ENCODE results near the gene GFI1B. TPM values are rescaled to one million over a fixed set of nuclear protein-coding genes. Genes with fewer than 3 reads are reported as not detected.

Gene GFI1B
- total RNA-seq, 1 donor from 2014 or later = not detected

DNA sequence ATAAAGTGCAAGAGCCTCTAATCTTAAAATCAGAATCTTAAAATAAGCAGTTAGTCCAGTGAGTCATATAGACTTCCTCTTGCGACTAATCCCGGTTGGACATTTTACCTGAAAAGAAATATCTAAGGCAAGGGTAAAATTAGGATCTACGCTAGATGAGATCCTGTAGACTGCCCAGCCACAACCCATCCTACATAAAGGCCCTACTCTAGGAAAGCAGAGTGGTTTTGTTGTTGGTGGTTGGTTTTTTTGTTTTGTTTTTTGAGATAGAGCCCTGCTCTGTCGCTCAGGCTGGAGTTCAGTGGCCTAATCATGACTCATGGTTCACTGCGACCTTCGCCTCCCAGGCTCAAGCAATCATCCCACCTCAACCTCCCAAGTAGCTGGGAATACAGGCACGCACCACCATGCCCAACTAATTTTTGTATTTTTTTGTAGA lies 41.0 kb upstream of the GFI1B start:
- Mint-ChIP-seq H3K27me3 (ENCODE audit: low read depth, unreplicated experiment) (no peaks in the 10 kb centered on the region), H3K36me3 (ENCODE audit: low read depth, unreplicated experiment) (peaks cover 4% of the 10 kb centered on the region), H3K27ac (ENCODE audit: unreplicated experiment) (no peak overlapping the region), H3K9me3 (ENCODE audit: unreplicated experiment) (no peaks in the 10 kb centered on the region), H3K4me1 (ENCODE audit: low read depth, unreplicated experiment) (peaks cover 7% of the 10 kb centered on the region), H3K4me3 (ENCODE audit: unreplicated experiment) (no peak overlapping the region)
- no peak overlapping the region for H3K9ac ChIP-seq (ENCODE audit: low read length)
- FAIRE-seq (no peak), DNase-seq (ENCODE audit: low read depth) (no peak)
- H2AFZ ChIP-seq (ENCODE audit: low read depth, low read length) = no peak overlapping the region
- no peaks in the 10 kb centered on the region for H3K27me3 ChIP-seq (ENCODE audit: insufficient read depth, low read length)
- H3K27ac ChIP-seq (ENCODE audit: low read depth, low read length) = no peak overlapping the region
- peaks cover 78% of the 10 kb centered on the region for H3K79me2 ChIP-seq (ENCODE audit: insufficient read depth, low read length)
- no peak overlapping the region for H3K4me3 ChIP-seq (ENCODE audit: insufficient read depth, low read depth, low read length)
- peak overlapping the region; percentile 15 for H3K4me2 ChIP-seq (ENCODE audit: low read length)
- peaks cover 4% of the 10 kb centered on the region for H3K4me1 ChIP-seq (ENCODE audit: insufficient read depth, low read length)
- TF ChIP-seq EZH2 (IDR thresholded peaks at IDR 0.05; ENCODE audit: insufficient read depth, low read length) = no peak
- TF ChIP-seq, protein P1, sequence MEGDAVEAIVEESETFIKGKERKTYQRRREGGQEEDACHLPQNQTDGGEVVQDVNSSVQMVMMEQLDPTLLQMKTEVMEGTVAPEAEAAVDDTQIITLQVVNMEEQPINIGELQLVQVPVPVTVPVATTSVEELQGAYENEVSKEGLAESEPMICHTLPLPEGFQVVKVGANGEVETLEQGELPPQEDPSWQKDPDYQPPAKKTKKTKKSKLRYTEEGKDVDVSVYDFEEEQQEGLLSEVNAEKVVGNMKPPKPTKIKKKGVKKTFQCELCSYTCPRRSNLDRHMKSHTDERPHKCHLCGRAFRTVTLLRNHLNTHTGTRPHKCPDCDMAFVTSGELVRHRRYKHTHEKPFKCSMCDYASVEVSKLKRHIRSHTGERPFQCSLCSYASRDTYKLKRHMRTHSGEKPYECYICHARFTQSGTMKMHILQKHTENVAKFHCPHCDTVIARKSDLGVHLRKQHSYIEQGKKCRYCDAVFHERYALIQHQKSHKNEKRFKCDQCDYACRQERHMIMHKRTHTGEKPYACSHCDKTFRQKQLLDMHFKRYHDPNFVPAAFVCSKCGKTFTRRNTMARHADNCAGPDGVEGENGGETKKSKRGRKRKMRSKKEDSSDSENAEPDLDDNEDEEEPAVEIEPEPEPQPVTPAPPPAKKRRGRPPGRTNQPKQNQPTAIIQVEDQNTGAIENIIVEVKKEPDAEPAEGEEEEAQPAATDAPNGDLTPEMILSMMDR (IDR thresholded peaks at IDR 0.05; ENCODE audit: insufficient read depth, low read depth, low read length) = no peak
- no peaks in the 10 kb centered on the region for H3K36me3 ChIP-seq (ENCODE audit: insufficient read depth, low read length)
- peaks cover 82% of the 10 kb centered on the region for H4K20me1 ChIP-seq (ENCODE audit: insufficient read depth, low read length)
- H3K9me3 ChIP-seq (ENCODE audit: insufficient read depth, low read depth, low read length) = no peaks in the 10 kb centered on the region

DNA sequence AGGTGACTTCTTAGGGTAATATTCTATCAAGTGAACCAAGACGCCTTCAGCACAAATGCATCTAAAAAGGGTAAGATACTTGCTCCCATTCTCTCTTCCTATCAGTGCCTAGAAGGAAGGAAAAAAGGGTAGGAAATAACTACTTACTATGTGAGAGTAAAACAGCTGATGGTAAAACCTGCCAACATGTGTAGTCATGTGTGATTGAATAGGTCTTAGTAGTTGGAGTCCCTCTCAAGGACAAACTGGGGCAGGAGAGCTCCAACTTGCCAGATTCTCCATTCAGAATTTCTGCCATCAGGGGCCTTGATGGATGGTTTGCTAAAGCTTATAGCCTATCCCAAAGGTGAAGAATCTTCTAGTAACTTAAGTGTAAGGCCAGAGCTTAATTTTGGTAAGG lies 39.3 kb upstream of the GFI1B start:
- no peaks in the 10 kb centered on the region for H3K27me3 ChIP-seq (ENCODE audit: insufficient read depth, low read length)
- Mint-ChIP-seq H3K4me1 (ENCODE audit: low read depth, unreplicated experiment) (peaks cover 14% of the 10 kb centered on the region), H3K4me3 (ENCODE audit: unreplicated experiment) (no peak overlapping the region), H3K27me3 (ENCODE audit: low read depth, unreplicated experiment) (no peaks in the 10 kb centered on the region), H3K9me3 (ENCODE audit: unreplicated experiment) (no peaks in the 10 kb centered on the region), H3K36me3 (ENCODE audit: low read depth, unreplicated experiment) (no peaks in the 10 kb centered on the region), H3K27ac (ENCODE audit: unreplicated experiment) (no peak overlapping the region)
- H3K9me3 ChIP-seq (ENCODE audit: insufficient read depth, low read depth, low read length) = no peaks in the 10 kb centered on the region
- no peak overlapping the region for H3K27ac ChIP-seq (ENCODE audit: low read depth, low read length)
- DNase-seq (ENCODE audit: low read depth) (no peak), FAIRE-seq (no peak)
- peaks cover 91% of the 10 kb centered on the region for H3K79me2 ChIP-seq (ENCODE audit: insufficient read depth, low read length)
- peaks cover 8% of the 10 kb centered on the region for H3K4me1 ChIP-seq (ENCODE audit: insufficient read depth, low read length)
- no peak overlapping the region for H3K4me3 ChIP-seq (ENCODE audit: insufficient read depth, low read depth, low read length)
- H3K9ac ChIP-seq (ENCODE audit: low read length) = no peak overlapping the region
- peaks cover 86% of the 10 kb centered on the region for H4K20me1 ChIP-seq (ENCODE audit: insufficient read depth, low read length)
- H2AFZ ChIP-seq (ENCODE audit: low read depth, low read length) = no peak overlapping the region
- no peak overlapping the region for H3K4me2 ChIP-seq (ENCODE audit: low read length)
- no peak for TF ChIP-seq EZH2 (IDR thresholded peaks at IDR 0.05; ENCODE audit: insufficient read depth, low read length)
- TF ChIP-seq, protein P1 (IDR thresholded peaks at IDR 0.05; ENCODE audit: insufficient read depth, low read depth, low read length) = no peak
- H3K36me3 ChIP-seq (ENCODE audit: insufficient read depth, low read length) = no peaks in the 10 kb centered on the region

DNA sequence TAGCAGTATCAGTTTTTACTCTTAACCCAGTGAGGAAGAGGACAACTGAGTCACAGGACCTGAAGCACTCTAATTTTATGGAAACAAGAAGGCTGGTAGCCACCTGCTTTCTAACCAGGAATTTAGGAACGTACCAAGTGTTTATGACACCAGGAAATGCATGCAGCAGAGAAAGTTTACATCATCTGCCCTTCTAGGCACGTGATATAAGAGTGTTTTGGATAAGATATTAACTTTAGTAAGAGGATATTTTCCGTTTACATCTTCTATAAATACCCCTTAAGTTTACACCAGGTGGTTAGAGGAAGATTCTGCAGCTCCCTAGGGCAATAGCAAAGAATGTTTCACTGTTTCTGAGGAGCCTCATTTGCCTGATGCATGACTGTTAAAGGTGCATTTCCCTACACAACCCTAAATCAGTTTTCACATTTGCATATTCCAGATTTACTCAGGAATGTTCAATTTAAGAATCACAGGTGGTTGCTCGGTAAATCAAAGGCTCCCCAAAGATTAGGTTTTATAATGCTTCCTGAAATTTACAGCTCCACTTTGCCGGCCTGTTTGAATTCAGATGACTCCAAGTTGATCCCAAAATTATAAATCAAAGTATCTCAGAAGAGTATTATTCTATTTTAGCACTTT lies 35.8 kb upstream of the GFI1B start:
- Histone ChIP-seq H3K36me3 (ENCODE audit: insufficient read depth, low read length) (no peaks in the 10 kb centered on the region), H3K27ac (ENCODE audit: low read depth, low read length) (no peak overlapping the region), H2AFZ (ENCODE audit: low read depth, low read length) (no peak overlapping the region), H3K4me2 (ENCODE audit: low read length) (peak overlapping the region; percentile 97), H3K79me2 (ENCODE audit: insufficient read depth, low read length) (peaks cover 68% of the 10 kb centered on the region), H3K4me1 (ENCODE audit: insufficient read depth, low read length) (peaks cover 21% of the 10 kb centered on the region), H3K27me3 (ENCODE audit: insufficient read depth, low read length) (no peaks in the 10 kb centered on the region), H3K9me3 (ENCODE audit: insufficient read depth, low read depth, low read length) (no peaks in the 10 kb centered on the region), H4K20me1 (ENCODE audit: insufficient read depth, low read length) (peaks cover 53% of the 10 kb centered on the region), H3K9ac (ENCODE audit: low read length) (no peak overlapping the region), H3K4me3 (ENCODE audit: insufficient read depth, low read depth, low read length) (no peak overlapping the region)
- no peak for TF ChIP-seq EZH2 (IDR thresholded peaks at IDR 0.05; ENCODE audit: insufficient read depth, low read length)
- TF ChIP-seq, protein P1 (IDR thresholded peaks at IDR 0.05; ENCODE audit: insufficient read depth, low read depth, low read length) = no peak
- Mint-ChIP-seq H3K4me1 (ENCODE audit: low read depth, unreplicated experiment) (peaks cover 29% of the 10 kb centered on the region), H3K9me3 (ENCODE audit: unreplicated experiment) (no peaks in the 10 kb centered on the region), H3K4me3 (ENCODE audit: unreplicated experiment) (peak overlapping the region; percentile 96), H3K27me3 (ENCODE audit: low read depth, unreplicated experiment) (no peaks in the 10 kb centered on the region), H3K27ac (ENCODE audit: unreplicated experiment) (no peak overlapping the region), H3K36me3 (ENCODE audit: low read depth, unreplicated experiment) (no peaks in the 10 kb centered on the region)
- FAIRE-seq (no peak), DNase-seq (ENCODE audit: low read depth) (peak; percentile 4)
